Astrocyte (in vitro differentiated cells and primary cell): ENCODE results near the gene PITX1. TPM values are rescaled to one million over a fixed set of nuclear protein-coding genes. Genes with fewer than 3 reads are reported as not detected.

Source experiments
- DNase-seq: peaks from one replicate; pipeline ENCODE4 v3.0.0-alpha.2; 2010; ENCODE audit warnings: low read depth
- FAIRE-seq: peaks from 2 replicates; lab custom pipeline; 2011; peaks lifted over from hg19 to GRCh38; lab: Jason Lieb, UNC
- H2AFZ ChIP-seq: 2 replicates; pipeline ENCODE4 v1.6.0; 2012; ENCODE audit warnings: low read depth, low read length, inconsistent platforms
- H3K27ac ChIP-seq: 2 replicates; pipeline ENCODE4 v1.5.1; 2011; ENCODE audit warnings: low read depth, low read length, inconsistent platforms
- H3K27me3 ChIP-seq: 2 replicates; pipeline ENCODE4 v1.6.0; 2011; ENCODE audit warnings: low read length, inconsistent platforms; ENCODE audit not compliant: insufficient read depth
- H3K36me3 ChIP-seq: 2 replicates; pipeline ENCODE4 v1.5.1; 2011; ENCODE audit warnings: low read length, inconsistent platforms; ENCODE audit not compliant: insufficient read depth
- H3K4me1 ChIP-seq: 2 replicates; pipeline ENCODE4 v1.5.1; 2011; ENCODE audit warnings: low read length, inconsistent platforms; ENCODE audit not compliant: insufficient read depth
- H3K4me2 ChIP-seq: 2 replicates; pipeline ENCODE4 v1.6.0; 2012; ENCODE audit warnings: low read length, inconsistent platforms
- H3K4me3 ChIP-seq: 2 replicates; pipeline ENCODE4 v1.5.1; 2011; ENCODE audit warnings: low read depth, mild to moderate bottlenecking, low read length, inconsistent platforms; ENCODE audit not compliant: insufficient read depth
- H3K79me2 ChIP-seq: 2 replicates; pipeline ENCODE4 v1.6.0; 2012; ENCODE audit warnings: mild to moderate bottlenecking, low read length, inconsistent platforms; ENCODE audit not compliant: insufficient read depth
- H3K9ac ChIP-seq: 2 replicates; pipeline ENCODE4 v1.6.0; 2012; ENCODE audit warnings: mild to moderate bottlenecking, low read length, inconsistent platforms
- H3K9me3 ChIP-seq: 2 replicates; pipeline ENCODE4 v1.5.1; 2012; ENCODE audit warnings: low read depth, mild to moderate bottlenecking, low read length, inconsistent platforms; ENCODE audit not compliant: insufficient read depth
- H4K20me1 ChIP-seq: 2 replicates; pipeline ENCODE4 v1.6.0; 2012; ENCODE audit warnings: low read length, inconsistent platforms; ENCODE audit not compliant: insufficient read depth
- H3K27ac Mint-ChIP-seq: one replicate; pipeline ENCODE4 v1.8.0; 2021; ENCODE audit warnings: mild to moderate bottlenecking, mixed read lengths; ENCODE audit not compliant: unreplicated experiment
- H3K27me3 Mint-ChIP-seq: one replicate; pipeline ENCODE4 v1.8.0; 2021; ENCODE audit warnings: low read depth, mixed read lengths; ENCODE audit not compliant: unreplicated experiment
- H3K36me3 Mint-ChIP-seq: one replicate; pipeline ENCODE4 v1.8.0; 2021; ENCODE audit warnings: low read depth, mixed read lengths; ENCODE audit not compliant: unreplicated experiment
- H3K4me1 Mint-ChIP-seq: one replicate; pipeline ENCODE4 v1.8.0; 2021; ENCODE audit warnings: low read depth, mixed read lengths; ENCODE audit not compliant: unreplicated experiment
- H3K4me3 Mint-ChIP-seq: one replicate; pipeline ENCODE4 v1.8.0; 2021; ENCODE audit warnings: mild to moderate bottlenecking, moderate library complexity, mixed read lengths; ENCODE audit not compliant: unreplicated experiment
- H3K9me3 Mint-ChIP-seq: one replicate; pipeline ENCODE4 v1.8.0; 2021; ENCODE audit warnings: mild to moderate bottlenecking, mixed read lengths; ENCODE audit not compliant: unreplicated experiment
- CTCF ChIP-seq: IDR thresholded peaks from 2 replicates; pipeline ENCODE4 v1.5.1; 2011; ENCODE audit warnings: low read depth, mild to moderate bottlenecking, inconsistent platforms, low read length, moderate library complexity; ENCODE audit not compliant: insufficient read depth
- EZH2 ChIP-seq: IDR thresholded peaks from 2 replicates; pipeline ENCODE4 v1.6.1; 2012; ENCODE audit warnings: mild to moderate bottlenecking, low read length, inconsistent platforms; ENCODE audit not compliant: insufficient read depth
- total RNA-seq: library from RNA; stranded (reverse); gene quantifications from 2 replicates; pipeline ENCODE4 v1.2.1, GENCODE V29; 2021

PITX1 gene
- total RNA-seq, 1 donor from 2014 or later = 0.52 TPM

GRCh38 chr5:135064235-135064570 lies 30.2 kb upstream of the PITX1 start:
- no peak overlapping the region for H3K27ac Mint-ChIP-seq
- H3K9ac ChIP-seq = no peak overlapping the region
- H3K36me3 Mint-ChIP-seq = no peaks in the 10 kb centered on the region
- H3K36me3 ChIP-seq = no peaks in the 10 kb centered on the region
- H3K4me1 Mint-ChIP-seq = peaks cover 6% of the 10 kb centered on the region
- FAIRE-seq = no peak
- H3K9me3 ChIP-seq = no peaks in the 10 kb centered on the region
- H4K20me1 ChIP-seq = no peaks in the 10 kb centered on the region
- peaks cover 77% of the 10 kb centered on the region for H3K27me3 Mint-ChIP-seq
- peaks cover 11% of the 10 kb centered on the region for H3K27me3 ChIP-seq
- TF ChIP-seq CTCF = no peak
- no peak for TF ChIP-seq EZH2
- H3K4me3 Mint-ChIP-seq = no peak overlapping the region
- no peak overlapping the region for H3K27ac ChIP-seq
- H3K4me3 ChIP-seq = no peak overlapping the region
- no peak for DNase-seq
- H3K4me2 ChIP-seq = no peak overlapping the region
- H2AFZ ChIP-seq = no peak overlapping the region
- no peaks in the 10 kb centered on the region for H3K4me1 ChIP-seq
- peaks cover 4% of the 10 kb centered on the region for H3K9me3 Mint-ChIP-seq
- H3K79me2 ChIP-seq = no peaks in the 10 kb centered on the region

GRCh38 chr5:135063511-135064234 lies 29.6 kb upstream of the PITX1 start:
- H2AFZ ChIP-seq = no peak overlapping the region
- no peaks in the 10 kb centered on the region for H3K4me1 ChIP-seq
- no peak overlapping the region for H3K4me3 ChIP-seq
- H3K4me3 Mint-ChIP-seq = no peak overlapping the region
- no peaks in the 10 kb centered on the region for H3K36me3 Mint-ChIP-seq
- no peaks in the 10 kb centered on the region for H3K36me3 ChIP-seq
- H3K27ac Mint-ChIP-seq = no peak overlapping the region
- FAIRE-seq (no peak), DNase-seq (no peak)
- peaks cover 4% of the 10 kb centered on the region for H3K9me3 Mint-ChIP-seq
- no peaks in the 10 kb centered on the region for H4K20me1 ChIP-seq
- no peak overlapping the region for H3K9ac ChIP-seq
- no peak overlapping the region for H3K4me2 ChIP-seq
- peaks cover 6% of the 10 kb centered on the region for H3K4me1 Mint-ChIP-seq
- peaks cover 78% of the 10 kb centered on the region for H3K27me3 Mint-ChIP-seq
- peaks cover 7% of the 10 kb centered on the region for H3K27me3 ChIP-seq
- TF ChIP-seq CTCF = no peak
- no peak for TF ChIP-seq EZH2
- H3K9me3 ChIP-seq = no peaks in the 10 kb centered on the region
- no peaks in the 10 kb centered on the region for H3K79me2 ChIP-seq
- no peak overlapping the region for H3K27ac ChIP-seq

- no peak overlapping the region for H3K27ac Mint-ChIP-seq
- no peaks in the 10 kb centered on the region for H3K9me3 ChIP-seq
- H3K36me3 ChIP-seq = no peaks in the 10 kb centered on the region
- no peak overlapping the region for H2AFZ ChIP-seq
- no peak overlapping the region for H3K4me2 ChIP-seq
- H3K4me1 Mint-ChIP-seq = peaks cover 6% of the 10 kb centered on the region
- H3K4me3 ChIP-seq = no peak overlapping the region
- no peak overlapping the region for H3K27ac ChIP-seq
- no peak overlapping the region for H3K9ac ChIP-seq
- no peak for DNase-seq
- no peaks in the 10 kb centered on the region for H3K79me2 ChIP-seq
- H3K36me3 Mint-ChIP-seq = no peaks in the 10 kb centered on the region
- H3K4me3 Mint-ChIP-seq = no peak overlapping the region
- TF ChIP-seq EZH2 = no peak
- TF ChIP-seq CTCF = no peak
- no peaks in the 10 kb centered on the region for H4K20me1 ChIP-seq
- no peaks in the 10 kb centered on the region for H3K4me1 ChIP-seq
- peaks cover 13% of the 10 kb centered on the region for H3K27me3 ChIP-seq
- H3K9me3 Mint-ChIP-seq = peaks cover 4% of the 10 kb centered on the region
- FAIRE-seq = no peak
- peaks cover 81% of the 10 kb centered on the region for H3K27me3 Mint-ChIP-seq
Measured at GRCh38 chr5:135063056-135063445, 29.0 kb upstream of the PITX1 start.
